CD1c-positive myeloid dendritic cell (primary cell): Measurements from ENCODE around the gene ARL14.

ENCODE experiments used
- DNase-seq: peaks from one replicate; pipeline ENCODE4 v3.0.0-alpha.2; 2016; ENCODE audit errors: extremely low spot score

Gene ARL14

GRCh38 chr3:160676547-160677303 lies at the start of gene ARL14:
TSS of gene ARL14 (plus strand) at chr3:160677160. CDS start at chr3:160677347, 187 bp downstream.
- DNase-seq, result no peak

- no peak for DNase-seq
Observed at GRCh38 chr3:160629491-160629890, 47.5 kb upstream of the ARL14 start.

GRCh38 chr3:160633361-160634083 lies 43.4 kb upstream of the ARL14 start:
- no peak for DNase-seq

GRCh38 chr3:160635213-160635612 lies 41.7 kb upstream of the ARL14 start:
- no peak for DNase-seq

- no peak for DNase-seq
Observed at GRCh38 chr3:160637086-160637485, 39.9 kb upstream of the ARL14 start.

GRCh38 chr3:160638184-160638583 lies 38.8 kb upstream of the ARL14 start:
- DNase-seq, result no peak

- no peak for DNase-seq
Observed at GRCh38 chr3:160641665-160642309, 35.2 kb upstream of the ARL14 start.

GRCh38 chr3:160643994-160644393 lies 33.0 kb upstream of the ARL14 start:
- DNase-seq, result no peak

GRCh38 chr3:160644491-160644890 lies 32.5 kb upstream of the ARL14 start:
- DNase-seq, result no peak

GRCh38 chr3:160648701-160649100 lies 28.3 kb upstream of the ARL14 start:
- no peak for DNase-seq

GRCh38 chr3:160649596-160649995 lies 27.4 kb upstream of the ARL14 start:
- DNase-seq, result no peak

- no peak for DNase-seq
Observed at GRCh38 chr3:160653512-160653911, 23.4 kb upstream of the ARL14 start.

- no peak for DNase-seq
Observed at GRCh38 chr3:160660902-160661301, 16.1 kb upstream of the ARL14 start.

GRCh38 chr3:160661660-160662059 lies 15.3 kb upstream of the ARL14 start:
- DNase-seq, result no peak

GRCh38 chr3:160665231-160665630 lies 11.7 kb upstream of the ARL14 start:
- DNase-seq, result no peak

GRCh38 chr3:160665784-160666526 lies 11.0 kb upstream of the ARL14 start:
- DNase-seq, result no peak

GRCh38 chr3:160667452-160667851 lies 9.5 kb upstream of the ARL14 start:
- DNase-seq, result no peak

- no peak for DNase-seq
Observed at GRCh38 chr3:160668454-160668853, 8.5 kb upstream of the ARL14 start.

GRCh38 chr3:160671231-160671630 lies 5.7 kb upstream of the ARL14 start:
- no peak for DNase-seq

- no peak for DNase-seq
Observed at GRCh38 chr3:160671995-160672394, 5.0 kb upstream of the ARL14 start.

GRCh38 chr3:160673188-160673587 lies 3.8 kb upstream of the ARL14 start:
- no peak for DNase-seq

- no peak for DNase-seq
Observed at GRCh38 chr3:160675566-160676124, 1.3 kb upstream of the ARL14 start.
